SK-N-SH treated with all-trans-retinoic acid at 6 μM for 48 hours (cell line): ENCODE data around the gene IGHMBP2.

ENCODE experiments used
- ARNTL ChIP-seq: fragments of 450-650 bp; formaldehyde crosslinking; IDR thresholded peaks from 2 replicates; pipeline ENCODE4 v1.5.0; 2020; ENCODE audit warnings: low read depth, mild to moderate bottlenecking, moderate library complexity, borderline replicate concordance
- ISL1 ChIP-seq: fragments of 250-450 bp; sonication (Bioruptor Pico); IDR thresholded peaks from 2 replicates; pipeline ENCODE4 v2.1.2; 2022; ENCODE audit warnings: mild to moderate bottlenecking, moderate library complexity
- OSR1 ChIP-seq: fragments of 250-450 bp; sonication (Bioruptor Pico); IDR thresholded peaks from 2 replicates; pipeline ENCODE4 v1.8.0; 2022; ENCODE audit warnings: moderate library complexity, mild to moderate bottlenecking, inconsistent platforms
- RARB ChIP-seq: fragments of 250-450 bp; sonication (Bioruptor Pico); IDR thresholded peaks from 2 replicates; pipeline ENCODE4 v1.8.0; 2021; ENCODE audit warnings: mild to moderate bottlenecking, moderate library complexity
- SNAI2 ChIP-seq: fragments of 250-450 bp; sonication (Bioruptor Pico); IDR thresholded peaks from 2 replicates; pipeline ENCODE4 v1.5.0; 2020; ENCODE audit warnings: mild to moderate bottlenecking, moderate library complexity
- TCF4 ChIP-seq: fragments of 250-450 bp; sonication (Bioruptor Pico); IDR thresholded peaks from 2 replicates; pipeline ENCODE4 v1.8.0; 2021; ENCODE audit warnings: mild to moderate bottlenecking, moderate library complexity, borderline replicate concordance
- TOX ChIP-seq: fragments of 250-450 bp; sonication (Bioruptor Pico); IDR thresholded peaks from 2 replicates; pipeline ENCODE4 v1.8.0; 2021; ENCODE audit warnings: mild to moderate bottlenecking, moderate library complexity, borderline replicate concordance
- ZC3H10 ChIP-seq: fragments of 250-450 bp; sonication (Bioruptor Pico); IDR thresholded peaks from 2 replicates; pipeline ENCODE4 v1.5.1; 2021; ENCODE audit warnings: mild to moderate bottlenecking, moderate library complexity
- ZFP3 ChIP-seq: fragments of 250-450 bp; sonication (Bioruptor Pico); IDR thresholded peaks from 2 replicates; pipeline ENCODE4 v1.5.0; 2020; ENCODE audit warnings: mild to moderate bottlenecking, moderate library complexity
- ZFP30 ChIP-seq: fragments of 450-650 bp; formaldehyde crosslinking; IDR thresholded peaks from 2 replicates; pipeline ENCODE4 v1.5.0; 2022; ENCODE audit warnings: mild to moderate bottlenecking, moderate library complexity
- ZNF70 ChIP-seq: fragments of 450-650 bp; formaldehyde crosslinking; IDR thresholded peaks from 2 replicates; pipeline ENCODE4 v1.5.0; 2020; ENCODE audit warnings: mild to moderate bottlenecking, moderate library complexity
- ZNF8 ChIP-seq: fragments of 450-650 bp; formaldehyde crosslinking; IDR thresholded peaks from 2 replicates; pipeline ENCODE4 v1.5.0; 2020; ENCODE audit warnings: mild to moderate bottlenecking, moderate library complexity
- TF ChIP-seq, protein P1 (sequence below): fragments of 250-450 bp; sonication (Bioruptor Pico); IDR thresholded peaks from 2 replicates; pipeline ENCODE4 v1.5.1; 2020; ENCODE audit warnings: low read depth, mild to moderate bottlenecking, moderate library complexity
- TF ChIP-seq, protein P2 (sequence below): fragments of 250-450 bp; sonication (Bioruptor Pico); IDR thresholded peaks from 2 replicates; pipeline ENCODE4 v1.8.0; 2020; ENCODE audit warnings: mild to moderate bottlenecking, moderate library complexity, borderline replicate concordance

DNA sequence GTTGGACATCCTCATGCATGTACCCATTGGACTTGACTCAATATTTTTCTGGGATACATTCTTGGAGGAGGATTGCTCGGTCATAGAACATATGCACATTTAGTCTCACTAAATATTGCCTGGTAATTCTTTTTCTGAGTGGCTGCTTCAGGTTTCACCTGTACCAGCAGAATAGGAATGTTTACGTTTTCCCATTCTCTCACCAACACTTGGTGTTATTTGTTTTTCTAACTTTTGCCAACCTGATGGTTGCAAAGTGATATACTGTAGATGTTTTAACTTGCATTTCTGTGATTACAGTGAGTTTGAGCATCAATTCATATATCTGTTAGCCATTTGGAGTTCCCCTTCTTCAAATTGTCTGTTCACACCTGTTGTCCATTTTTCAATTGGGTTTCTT lies 78.4 kb downstream of the IGHMBP2 start:
- TF ChIP-seq OSR1 (CRISPR knock-in tag) (no peak), RARB (CRISPR knock-in tag) (no peak), ZFP3 (CRISPR knock-in tag) (no peak), ZC3H10 (CRISPR knock-in tag) (no peak), TOX (no peak), ARNTL (CRISPR knock-in tag) (no peak), TCF4 (CRISPR knock-in tag) (no peak), ZFP30 (CRISPR knock-in tag) (no peak), ZNF70 (CRISPR knock-in tag) (no peak), ISL1 (CRISPR knock-in tag) (no peak), ZNF8 (CRISPR knock-in tag) (no peak), SNAI2 (CRISPR knock-in tag) (no peak)
- TF ChIP-seq, protein P1, sequence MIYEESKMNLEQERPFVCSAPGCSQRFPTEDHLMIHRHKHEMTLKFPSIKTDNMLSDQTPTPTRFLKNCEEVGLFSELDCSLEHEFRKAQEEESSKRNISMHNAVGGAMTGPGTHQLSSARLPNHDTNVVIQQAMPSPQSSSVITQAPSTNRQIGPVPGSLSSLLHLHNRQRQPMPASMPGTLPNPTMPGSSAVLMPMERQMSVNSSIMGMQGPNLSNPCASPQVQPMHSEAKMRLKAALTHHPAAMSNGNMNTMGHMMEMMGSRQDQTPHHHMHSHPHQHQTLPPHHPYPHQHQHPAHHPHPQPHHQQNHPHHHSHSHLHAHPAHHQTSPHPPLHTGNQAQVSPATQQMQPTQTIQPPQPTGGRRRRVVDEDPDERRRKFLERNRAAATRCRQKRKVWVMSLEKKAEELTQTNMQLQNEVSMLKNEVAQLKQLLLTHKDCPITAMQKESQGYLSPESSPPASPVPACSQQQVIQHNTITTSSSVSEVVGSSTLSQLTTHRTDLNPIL (CRISPR knock-in tag), result no peak
- TF ChIP-seq, protein P2, sequence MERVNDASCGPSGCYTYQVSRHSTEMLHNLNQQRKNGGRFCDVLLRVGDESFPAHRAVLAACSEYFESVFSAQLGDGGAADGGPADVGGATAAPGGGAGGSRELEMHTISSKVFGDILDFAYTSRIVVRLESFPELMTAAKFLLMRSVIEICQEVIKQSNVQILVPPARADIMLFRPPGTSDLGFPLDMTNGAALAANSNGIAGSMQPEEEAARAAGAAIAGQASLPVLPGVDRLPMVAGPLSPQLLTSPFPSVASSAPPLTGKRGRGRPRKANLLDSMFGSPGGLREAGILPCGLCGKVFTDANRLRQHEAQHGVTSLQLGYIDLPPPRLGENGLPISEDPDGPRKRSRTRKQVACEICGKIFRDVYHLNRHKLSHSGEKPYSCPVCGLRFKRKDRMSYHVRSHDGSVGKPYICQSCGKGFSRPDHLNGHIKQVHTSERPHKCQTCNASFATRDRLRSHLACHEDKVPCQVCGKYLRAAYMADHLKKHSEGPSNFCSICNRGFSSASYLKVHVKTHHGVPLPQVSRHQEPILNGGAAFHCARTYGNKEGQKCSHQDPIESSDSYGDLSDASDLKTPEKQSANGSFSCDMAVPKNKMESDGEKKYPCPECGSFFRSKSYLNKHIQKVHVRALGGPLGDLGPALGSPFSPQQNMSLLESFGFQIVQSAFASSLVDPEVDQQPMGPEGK, result no peak
